Body of pancreas (tissue), 4 donors: ENCODE measurements around the gene ZNF681. TPM values are rescaled to one million over a fixed set of nuclear protein-coding genes. Genes with fewer than 3 reads are reported as not detected.
"Not testable (repeated sequence)": the region's sequence is repeated elsewhere in the genome, so short reads cannot be mapped to it uniquely, and the experiment has no call there.

ENCODE experiments used
- ATAC-seq: fragments of 150-250 bp; one replicate; pipeline ENCODE4 v1.9.1; 2016
- DNase-seq, 4 donors: peaks; one replicate each; pipeline ENCODE4 v3.0.0-alpha.2; 2019
- H3K27ac ChIP-seq, 4 donors: fragments of 200-600 bp; sonication (generic); 1 replicate in 3 of 4; 2 replicates in 1 of 4; pipeline versions ENCODE4 v1.5.1 to v1.6.1; 2016 to 2019; ENCODE audit warnings: mild to moderate bottlenecking in 1 of 4, mixed read lengths in 1 of 4, moderate library complexity in 1 of 4
- H3K27me3 ChIP-seq, 2 donors: fragments of 200-600 bp; sonication (generic); one replicate each; pipeline ENCODE4 v1.6.0; 2016; ENCODE audit warnings: mild to moderate bottlenecking in 1 of 2
- H3K36me3 ChIP-seq, 2 donors: fragments of 200-600 bp; sonication (generic); replicated peaks in 1 of 2; 2 replicates each; pipeline ENCODE4 v1.5.1; 2016; ENCODE audit warnings: low read depth in 2 of 2; ENCODE audit not compliant: insufficient read depth in 1 of 2
- H3K4me1 ChIP-seq: fragments of 200-600 bp; sonication (generic); one replicate; pipeline ENCODE4 v1.6.0; 2016
- H3K4me3 ChIP-seq, 2 donors: fragments of 200-600 bp; sonication (generic); 1 replicate in 1 of 2; 2 replicates in 1 of 2; pipeline ENCODE4 v1.5.1; 2016 to 2019
- H3K9me3 ChIP-seq, 3 donors: fragments of 200-600 bp; sonication (generic); 1 replicate in 2 of 3; 2 replicates in 1 of 3; pipeline ENCODE4 v1.5.1; 2016
- POLR2A ChIP-seq, 3 donors: fragments of 450-650 bp; IDR thresholded peaks; one replicate each; pipeline ENCODE4 v1.6.1; 2016; ENCODE audit warnings: antibody characterized with exemption in 3 of 3, mild to moderate bottlenecking in 2 of 3
- WGBS, 2 donors: methylation state at CpG; one replicate each; pipeline ENCODE4 v1.1.5; 2017; 5-methylcytosine and 5-hydroxymethylcytosine counted together
- intact Hi-C: fragments of 100-400 bp; cut with DNase I; formaldehyde crosslinking; loops from one replicate; pipeline ENCODE4 v1.15.1; 2023
- total RNA-seq, 2 donors: library from RNA; depleted of rRNA; stranded (reverse); fragments of >200 nt; gene quantifications; one replicate each; pipeline ENCODE4 v1.1.0, GENCODE V29; 2016
- TF ChIP-seq, protein P1 (sequence below), 7 experiments: fragments of 450-650 bp in 4 of 7; fragments of 200-600 bp in 3 of 7; sonication (generic) in 3 of 7; IDR thresholded peaks; one replicate each; pipeline ENCODE4 v1.5.1; 2016 to 2019; ENCODE audit warnings: antibody characterized with exemption in 7 of 7

ZNF681 gene
- total RNA-seq, 2 donors from 2014 or later, result 0.99 to 2.1 TPM

DNA sequence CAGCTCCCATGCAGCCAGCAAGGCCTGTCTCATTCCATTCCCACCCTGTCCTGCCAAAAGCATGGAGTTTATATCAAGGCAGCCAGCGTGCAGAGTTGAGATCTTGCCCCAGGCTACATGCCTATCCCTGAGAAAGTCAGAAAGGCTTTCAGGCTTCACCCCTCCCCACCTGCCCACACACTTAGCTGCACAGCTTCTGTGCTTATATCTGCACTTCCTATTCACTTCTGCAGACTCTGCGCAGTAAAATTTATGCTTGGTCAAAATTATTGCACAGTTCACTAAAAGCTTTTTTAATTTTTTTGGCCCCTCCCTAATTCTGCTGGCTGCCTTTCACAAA, 59.2 kb downstream of the ZNF681 start:
- no peak for ATAC-seq
- peaks cover 0 to 4% (median 0%) of the 10 kb centered on the region in 3 donors for H3K9me3 ChIP-seq
- WGBS, 2 donors, result 73 to 78% methylated on average over 2 of the region's 2 CpGs
- intact Hi-C loops, result no loop called here
- no peaks in the 10 kb centered on the region for H3K4me1 ChIP-seq
- H3K36me3 ChIP-seq, result no peaks in the 10 kb centered on the region
- no peak overlapping the region for H3K4me3 ChIP-seq
- no peak for DNase-seq
- H3K27ac ChIP-seq, result no peak overlapping the region
- TF ChIP-seq POLR2A (IDR thresholded peaks at IDR 0.05), result no peak
- TF ChIP-seq, protein P1, sequence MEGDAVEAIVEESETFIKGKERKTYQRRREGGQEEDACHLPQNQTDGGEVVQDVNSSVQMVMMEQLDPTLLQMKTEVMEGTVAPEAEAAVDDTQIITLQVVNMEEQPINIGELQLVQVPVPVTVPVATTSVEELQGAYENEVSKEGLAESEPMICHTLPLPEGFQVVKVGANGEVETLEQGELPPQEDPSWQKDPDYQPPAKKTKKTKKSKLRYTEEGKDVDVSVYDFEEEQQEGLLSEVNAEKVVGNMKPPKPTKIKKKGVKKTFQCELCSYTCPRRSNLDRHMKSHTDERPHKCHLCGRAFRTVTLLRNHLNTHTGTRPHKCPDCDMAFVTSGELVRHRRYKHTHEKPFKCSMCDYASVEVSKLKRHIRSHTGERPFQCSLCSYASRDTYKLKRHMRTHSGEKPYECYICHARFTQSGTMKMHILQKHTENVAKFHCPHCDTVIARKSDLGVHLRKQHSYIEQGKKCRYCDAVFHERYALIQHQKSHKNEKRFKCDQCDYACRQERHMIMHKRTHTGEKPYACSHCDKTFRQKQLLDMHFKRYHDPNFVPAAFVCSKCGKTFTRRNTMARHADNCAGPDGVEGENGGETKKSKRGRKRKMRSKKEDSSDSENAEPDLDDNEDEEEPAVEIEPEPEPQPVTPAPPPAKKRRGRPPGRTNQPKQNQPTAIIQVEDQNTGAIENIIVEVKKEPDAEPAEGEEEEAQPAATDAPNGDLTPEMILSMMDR (IDR thresholded peaks at IDR 0.05), result no peak
- no peaks in the 10 kb centered on the region for H3K27me3 ChIP-seq

DNA sequence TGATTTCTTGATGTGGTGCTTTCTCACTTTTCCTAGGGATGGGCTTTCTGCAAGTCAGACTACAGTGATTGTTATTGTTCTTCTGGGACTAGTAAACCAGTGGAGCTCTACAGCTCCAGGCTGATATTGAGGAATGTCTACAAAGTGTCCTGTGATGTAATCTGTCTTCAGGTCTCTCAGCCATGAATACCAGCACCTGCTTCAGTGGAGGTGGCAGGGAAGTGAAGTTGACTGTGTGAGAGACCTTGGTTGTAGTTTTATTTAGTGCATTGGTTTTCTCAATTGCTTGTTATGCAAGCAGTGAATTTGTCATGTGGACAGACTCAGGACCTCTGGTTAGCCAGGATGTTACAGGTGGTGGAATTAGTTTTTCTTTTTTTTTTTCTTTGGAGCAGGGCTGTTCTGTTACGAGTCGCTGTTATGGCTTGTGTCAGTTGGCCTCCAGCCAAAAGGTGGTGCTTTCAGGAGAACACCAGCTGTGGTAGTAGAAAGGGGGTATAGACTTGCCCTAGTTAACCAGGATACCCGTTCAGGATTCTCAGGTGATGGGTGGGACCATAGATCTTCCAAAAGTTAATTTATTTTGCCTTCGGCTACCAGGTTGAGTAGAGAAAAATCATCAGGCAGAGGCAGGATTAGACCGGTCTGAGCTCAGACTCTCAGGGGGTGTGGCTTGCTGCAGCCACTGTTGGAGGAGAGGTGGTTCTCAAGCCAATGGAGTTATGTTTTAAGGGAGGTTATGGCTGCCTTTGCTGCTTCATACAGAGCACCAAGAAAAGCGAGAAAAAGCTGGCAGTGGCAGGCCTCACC, 59.8 kb downstream of the ZNF681 start:
- peak in 3 of 4 donors; percentile 13 to 30 (median 18) for DNase-seq
- Histone ChIP-seq H3K9me3 (peaks cover 0 to 4% (median 0%) of the 10 kb centered on the region in 3 donors), H3K27me3 (no peaks in the 10 kb centered on the region), H3K4me1 (no peaks in the 10 kb centered on the region), H3K27ac (no peak overlapping the region), H3K36me3 (no peaks in the 10 kb centered on the region), H3K4me3 (no peak overlapping the region)
- TF ChIP-seq, protein P1 (IDR thresholded peaks at IDR 0.05), result no peak
- TF ChIP-seq POLR2A (IDR thresholded peaks at IDR 0.05), result no peak
- WGBS, 2 donors, result 57 to 71% methylated on average over 6 of the region's 6 CpGs
- no peak for ATAC-seq
- intact Hi-C loops, result no loop called here

DNA sequence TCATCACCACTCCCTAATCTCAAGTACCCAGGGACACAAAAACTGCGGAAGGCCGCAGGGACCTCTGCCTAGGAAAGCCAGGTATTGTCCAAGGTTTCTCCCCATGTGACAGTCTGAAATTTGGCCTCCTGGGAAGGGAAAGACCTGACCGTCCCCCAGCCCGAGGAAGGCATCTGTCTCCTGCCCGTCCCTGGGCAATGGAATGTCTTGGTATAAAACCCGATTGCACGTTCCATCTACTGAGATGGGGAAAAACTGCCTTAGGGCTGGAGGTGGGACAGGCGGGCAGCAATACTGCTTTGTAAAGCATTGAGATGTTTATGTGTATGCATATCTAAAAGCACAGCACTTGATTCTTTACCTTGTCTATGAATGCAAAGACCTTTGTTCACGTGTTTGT, 65.8 kb downstream of the ZNF681 start:
- ATAC-seq, H3K36me3 ChIP-seq, DNase-seq, H3K9me3 ChIP-seq, H3K27ac ChIP-seq, H3K4me3 ChIP-seq, intact Hi-C loops, H3K4me1 ChIP-seq, H3K27me3 ChIP-seq: not testable (repeated sequence)
- WGBS, 2 donors, result 39 to 53% methylated on average over 9 of the region's 9 CpGs

Other genes starting within 250 kb of the ZNF681 start
- gene ZNF675, start 71.7 kb downstream of the ZNF681 start, total RNA-seq, result 1 to 10 TPM; 3.0 to 6.5 TPM
- gene ZNF726, start 156.0 kb upstream of the ZNF681 start, total RNA-seq, result 1 to 10 TPM; 1.8 to 2.0 TPM